K562 (cell line): ENCODE data around the gene CCNDBP1. TPM values are rescaled to one million over a fixed set of nuclear protein-coding genes. Genes with fewer than 3 reads are reported as not detected.

ENCODE experiments used
- ARID2 ChIP-seq: fragments of 450-650 bp; IDR thresholded peaks from 2 replicates; pipeline ENCODE4 v1.6.1; 2017; ENCODE audit warnings: antibody characterized with exemption, mild to moderate bottlenecking
- BCL6 ChIP-seq: fragments of 250-450 bp; sonication (Bioruptor Pico); IDR thresholded peaks from 2 replicates; pipeline ENCODE4 v1.4.0; 2020
- C11orf30 ChIP-seq: fragments of 450-650 bp; IDR thresholded peaks from 2 replicates; pipeline ENCODE4 v1.6.1; 2016; ENCODE audit warnings: low read depth, mild to moderate bottlenecking
- ELF2 ChIP-seq: fragments of 250-450 bp; sonication (Bioruptor Pico); IDR thresholded peaks from 2 replicates; pipeline ENCODE4 v1.5.0; 2021; ENCODE audit warnings: mild to moderate bottlenecking
- FOS ChIP-seq: IDR thresholded peaks from 3 replicates; pipeline ENCODE4 v1.6.1; 2011; ENCODE audit not compliant: insufficient read length; ENCODE audit errors: extremely low read depth
- FOXP4 ChIP-seq: sonication (generic); formaldehyde crosslinking; IDR thresholded peaks from 2 replicates; pipeline ENCODE4 v1.8.0; 2022; ENCODE audit warnings: mild to moderate bottlenecking, missing genetic modification reagents, borderline replicate concordance
- MAFF ChIP-seq: IDR thresholded peaks from 2 replicates; pipeline ENCODE4 v1.6.1; 2012; ENCODE audit warnings: low read length, improper control_type of control experiment
- MAFK ChIP-seq: IDR thresholded peaks from 2 replicates; pipeline ENCODE4 v1.6.1; 2011; ENCODE audit warnings: low read length, improper control_type of control experiment
- MAZ ChIP-seq, 2 experiments: fragments of 450-650 bp in 1 of 2; sonication (generic) in 1 of 2; formaldehyde crosslinking; IDR thresholded peaks in 1 of 2; conservative IDR thresholded peaks in 1 of 2; 2 replicates each; pipeline versions ENCODE4 v1.4.0 to v1.5.0; 2020; ENCODE audit warnings: mild to moderate bottlenecking in 1 of 2, missing genetic modification reagents in 1 of 2
- MCM7 ChIP-seq, 2 experiments: fragments of 450-650 bp; IDR thresholded peaks; 2 replicates each; pipeline ENCODE4 v1.6.1; 2016 to 2018
- NR2C2 ChIP-seq, 2 experiments: fragments of 200-800 bp in 1 of 2; sonication (Bioruptor generic) in 1 of 2; sonication (generic) in 1 of 2; formaldehyde crosslinking in 1 of 2; IDR thresholded peaks; 2 replicates each; pipeline versions ENCODE4 v1.6.1 to v1.8.0; 2016 to 2022; ENCODE audit warnings: mild to moderate bottlenecking in 1 of 2, missing compliant biosample characterization in 1 of 2, missing genetic modification characterization in 1 of 2, missing genetic modification reagents in 1 of 2
- RBFOX2 ChIP-seq: fragments of 200-400 bp; formaldehyde crosslinking; IDR thresholded peaks from 2 replicates; pipeline ENCODE4 v1.6.1; 2017; ENCODE audit warnings: low read depth, mild to moderate bottlenecking, low read length, moderate library complexity
- ZNF121 ChIP-seq: sonication (generic); formaldehyde crosslinking; conservative IDR thresholded peaks from 2 replicates; pipeline ENCODE4 v1.8.0; 2022; ENCODE audit warnings: missing genetic modification reagents
- ZNF133 ChIP-seq: fragments of 250-450 bp; sonication (Bioruptor Pico); IDR thresholded peaks from 2 replicates; pipeline ENCODE4 v1.4.0; 2020; ENCODE audit warnings: mild to moderate bottlenecking
- ZNF316 ChIP-seq: fragments of 450-650 bp; IDR thresholded peaks from 2 replicates; pipeline ENCODE4 v1.6.1; 2016
- ZNF561 ChIP-seq: fragments of 450-650 bp; formaldehyde crosslinking; conservative IDR thresholded peaks from 2 replicates; pipeline ENCODE4 v1.4.0; 2020; ENCODE audit warnings: mild to moderate bottlenecking, moderate library complexity
- polyA plus RNA-seq, 8 experiments: library from polyadenylated mRNA; depleted of rRNA in 4 of 8; stranded (reverse) in 5 of 8; unstranded in 3 of 8; fragments of >200 nt; fragmentation: Nextera tagmentation in 2 of 8; fragmentation: Illumina TruSeq in 1 of 8; extraction: Ambion mirVana in 2 of 8; extraction: Trizol in 1 of 8; gene quantifications; 2 replicates each; pipeline versions ENCODE4 v1.2.1 to v1.2.3, GENCODE V29; 2011 to 2014; ENCODE audit warnings: inconsistent platforms in 1 of 8, missing spikeins in 1 of 8
- total RNA-seq, 7 experiments: library from RNA; depleted of rRNA in 6 of 7; stranded (reverse); fragments of >200 nt in 6 of 7; fragmentation: Illumina TruSeq in 2 of 7; extraction: Trizol in 2 of 7; gene quantifications; 2 replicates each; pipeline versions ENCODE4 v1.2.1 to v1.2.3, GENCODE V29; 2011 to 2021; ENCODE audit warnings: low replicate concordance in 1 of 7

Gene CCNDBP1
- total and polyA plus RNA-seq, 9 of the 15 experiments (the other 6 are each of a cell fraction or from before 2014, with no cell fraction given) = 37.0 to 111 (median 55.5) TPM

GRCh38 chr15:43146184-43146583, 39.0 kb upstream of the CCNDBP1 start (continued):
- no peak for TF ChIP-seq ZNF121 (CRISPR knock-in tag)
- no peak for TF ChIP-seq MAZ (CRISPR knock-in tag; conservative IDR thresholded peaks at IDR 0.05 in 1 of 2, IDR thresholded peaks at IDR 0.05 in 1 of 2)
- no peak for TF ChIP-seq MCM7 (IDR thresholded peaks at IDR 0.05)
- no peak for TF ChIP-seq ZNF561 (CRISPR knock-in tag)
- no peak for TF ChIP-seq ELF2
- no peak for TF ChIP-seq RBFOX2
- peak; percentile 77 for TF ChIP-seq MAFK
- no peak for TF ChIP-seq FOXP4 (CRISPR knock-in tag)
- peak; percentile 85 for TF ChIP-seq MAFF
- TF ChIP-seq ZNF316 = peak; percentile 93
- no peak for TF ChIP-seq ARID2
- no peak for TF ChIP-seq BCL6 (CRISPR knock-in tag)
- TF ChIP-seq ZNF133 (CRISPR knock-in tag) = no peak
- no peak for TF ChIP-seq FOS
- peak; percentile 80 for TF ChIP-seq C11orf30
- TF ChIP-seq NR2C2 (CRISPR knock-in tag; IDR thresholded peaks at IDR 0.05) = no peak
- no peak for TF ChIP-seq NR2C2 (tag; IDR thresholded peaks at IDR 0.05)
